GM18907 (cell line): ENCODE data around the gene AHNAK2.
"Not testable (repeated sequence)": the region's sequence is repeated elsewhere in the genome, so short reads cannot be mapped to it uniquely, and the experiment has no call there.

Source experiments
- ATAC-seq: cut with Tn5 transposase; IDR thresholded peaks from one replicate; pipeline ENCODE4 v1.9.1; 2021; ENCODE audit warnings: mild to moderate bottlenecking, moderate library complexity; ENCODE audit not compliant: unreplicated experiment

AHNAK2 gene

GRCh38 chr14:104977681-104978653 is at the start of gene AHNAK2:
Gene AHNAK2, minus strand, starts transcription at chr14:104978374. Its CDS starts 137 bp downstream, at chr14:104978237.
- no peak for ATAC-seq

GRCh38 chr14:105027718-105028117 is 49.5 kb upstream of the AHNAK2 start:
- not testable (repeated sequence) for ATAC-seq

- ATAC-seq: no peak
Observed at GRCh38 chr14:105026802-105027563, 48.8 kb upstream of the AHNAK2 start.

- ATAC-seq: no peak
Observed at GRCh38 chr14:105026033-105026785, 48.0 kb upstream of the AHNAK2 start.

GRCh38 chr14:105025429-105025828 is 47.3 kb upstream of the AHNAK2 start:
- no peak for ATAC-seq

- no peak for ATAC-seq
Observed at GRCh38 chr14:105023791-105024480, 45.8 kb upstream of the AHNAK2 start.

GRCh38 chr14:105023144-105023543 is 45.0 kb upstream of the AHNAK2 start:
- no peak for ATAC-seq

GRCh38 chr14:105022276-105022670 is 44.1 kb upstream of the AHNAK2 start:
- no peak for ATAC-seq

GRCh38 chr14:105021656-105022275 is 43.6 kb upstream of the AHNAK2 start:
- peak; percentile 3 for ATAC-seq

- ATAC-seq: peak; percentile 78
Observed at GRCh38 chr14:105020815-105021655, 42.9 kb upstream of the AHNAK2 start, which contains the start of gene CDCA4. Gene CDCA4, minus strand, starts transcription at chr14:105021083. Its CDS starts 9,154 bp downstream, at chr14:105011929.

GRCh38 chr14:105019861-105020814 is 42.0 kb upstream of the AHNAK2 start:
- ATAC-seq: peak; percentile 35

- ATAC-seq: no peak
Observed at GRCh38 chr14:105018414-105018813, 40.2 kb upstream of the AHNAK2 start.

- no peak for ATAC-seq
Observed at GRCh38 chr14:105015905-105016304, 37.7 kb upstream of the AHNAK2 start.

- ATAC-seq: no peak
Observed at GRCh38 chr14:105015242-105015641, 37.1 kb upstream of the AHNAK2 start.

GRCh38 chr14:105014631-105015030 is 36.5 kb upstream of the AHNAK2 start:
- no peak for ATAC-seq

GRCh38 chr14:105014032-105014431 is 35.9 kb upstream of the AHNAK2 start:
- no peak for ATAC-seq

- ATAC-seq: no peak
Observed at GRCh38 chr14:105013150-105013785, 35.1 kb upstream of the AHNAK2 start.
